LNCaP clone FGC (cell line): ENCODE data around the gene LEFTY1.
"Not testable (repeated sequence)": the region's sequence is repeated elsewhere in the genome, so short reads cannot be mapped to it uniquely, and the experiment has no call there.

Experiments used
- DNase-seq: peaks from one replicate; pipeline ENCODE4 v3.0.0-alpha.2; 2011; ENCODE audit warnings: low read depth
- H3K4me3 ChIP-seq: 2 replicates; pipeline ENCODE4 v1.5.1; 2011; ENCODE audit warnings: mild to moderate bottlenecking, low read depth, low read length, control low read depth
- CTCF ChIP-seq: IDR thresholded peaks from 2 replicates; pipeline ENCODE4 v1.5.1; 2012; ENCODE audit warnings: mild to moderate bottlenecking; ENCODE audit not compliant: control insufficient read depth, insufficient read depth; ENCODE audit errors: extremely low read depth

LEFTY1 gene

GRCh38 chr1:225896494-225896893 lies 7.5 kb upstream of the LEFTY1 start:
- H3K4me3 ChIP-seq = no peak overlapping the region
- DNase-seq = no peak
- no peak for TF ChIP-seq CTCF

- H3K4me3 ChIP-seq = no peak overlapping the region
- DNase-seq = no peak
- no peak for TF ChIP-seq CTCF
Observed at GRCh38 chr1:225892307-225892706, 3.4 kb upstream of the LEFTY1 start.

- TF ChIP-seq CTCF = no peak
- no peak for DNase-seq
- H3K4me3 ChIP-seq = no peak overlapping the region
Observed at GRCh38 chr1:225891229-225891972, 2.5 kb upstream of the LEFTY1 start.

- DNase-seq = no peak
- TF ChIP-seq CTCF = no peak
- no peak overlapping the region for H3K4me3 ChIP-seq
Observed at GRCh38 chr1:225890346-225891228, 1.6 kb upstream of the LEFTY1 start.

GRCh38 chr1:225889743-225890142 lies 797 bp upstream of the LEFTY1 start:
- no peak for TF ChIP-seq CTCF
- H3K4me3 ChIP-seq = no peak overlapping the region
- DNase-seq = no peak

GRCh38 chr1:225888289-225888897 lies 553 bp downstream of the LEFTY1 start:
- DNase-seq = no peak
- H3K4me3 ChIP-seq = no peak overlapping the region
- no peak for TF ChIP-seq CTCF

GRCh38 chr1:225887554-225888288 lies 1.2 kb downstream of the LEFTY1 start:
- not testable (repeated sequence) for H3K4me3 ChIP-seq

More at GRCh38 chr1:225887554-225888288, 1.2 kb downstream of the LEFTY1 start:
- not testable (repeated sequence) for DNase-seq
